ENCODE measurements around the gene NOS3. TPM values are rescaled to one million over a fixed set of nuclear protein-coding genes. Genes with fewer than 3 reads are reported as not detected.

The NOS3 gene
- total and polyA plus RNA-seq, 2 of the 13 experiments (the other 11 are each of a cell fraction or from before 2014, with no cell fraction given), result 3.7 to 7.5 TPM

DNA sequence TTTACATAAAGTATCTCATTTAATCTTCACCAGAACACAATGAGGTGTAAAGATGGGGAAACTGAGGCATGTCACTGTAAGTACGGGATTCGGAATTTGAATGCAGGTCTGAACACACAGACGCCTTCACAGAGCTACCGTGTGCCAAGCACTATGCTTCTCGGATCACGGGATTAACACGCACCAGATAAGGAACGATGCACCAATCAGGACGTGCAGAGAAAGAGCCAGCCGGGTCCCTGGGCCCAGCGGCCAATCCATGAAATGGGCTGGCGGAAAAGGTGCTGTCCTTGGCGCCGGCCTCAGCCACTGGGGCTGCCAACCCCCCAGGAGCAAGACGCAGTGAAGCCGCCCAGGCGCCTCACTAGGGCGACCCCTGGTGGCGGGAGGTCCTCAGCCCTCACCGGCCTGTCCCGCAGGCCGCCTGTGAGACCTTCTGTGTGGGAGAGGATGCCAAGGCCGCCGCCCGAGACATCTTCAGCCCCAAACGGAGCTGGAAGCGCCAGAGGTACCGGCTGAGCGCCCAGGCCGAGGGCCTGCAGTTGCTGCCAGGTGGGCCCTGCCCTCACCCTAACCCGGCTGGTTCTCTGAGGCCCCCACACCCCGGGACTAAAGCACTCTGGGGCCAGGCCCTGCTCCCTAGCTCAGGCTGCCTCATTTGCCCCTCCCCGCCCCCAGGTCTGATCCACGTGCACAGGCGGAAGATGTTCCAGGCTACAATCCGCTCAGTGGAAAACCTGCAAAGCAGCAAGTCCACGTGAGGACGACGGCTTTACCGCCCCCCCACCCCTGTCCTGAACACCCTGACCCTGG, 17.9 kb downstream of the NOS3 start (continued):
- TF ChIP-seq, protein P1, sequence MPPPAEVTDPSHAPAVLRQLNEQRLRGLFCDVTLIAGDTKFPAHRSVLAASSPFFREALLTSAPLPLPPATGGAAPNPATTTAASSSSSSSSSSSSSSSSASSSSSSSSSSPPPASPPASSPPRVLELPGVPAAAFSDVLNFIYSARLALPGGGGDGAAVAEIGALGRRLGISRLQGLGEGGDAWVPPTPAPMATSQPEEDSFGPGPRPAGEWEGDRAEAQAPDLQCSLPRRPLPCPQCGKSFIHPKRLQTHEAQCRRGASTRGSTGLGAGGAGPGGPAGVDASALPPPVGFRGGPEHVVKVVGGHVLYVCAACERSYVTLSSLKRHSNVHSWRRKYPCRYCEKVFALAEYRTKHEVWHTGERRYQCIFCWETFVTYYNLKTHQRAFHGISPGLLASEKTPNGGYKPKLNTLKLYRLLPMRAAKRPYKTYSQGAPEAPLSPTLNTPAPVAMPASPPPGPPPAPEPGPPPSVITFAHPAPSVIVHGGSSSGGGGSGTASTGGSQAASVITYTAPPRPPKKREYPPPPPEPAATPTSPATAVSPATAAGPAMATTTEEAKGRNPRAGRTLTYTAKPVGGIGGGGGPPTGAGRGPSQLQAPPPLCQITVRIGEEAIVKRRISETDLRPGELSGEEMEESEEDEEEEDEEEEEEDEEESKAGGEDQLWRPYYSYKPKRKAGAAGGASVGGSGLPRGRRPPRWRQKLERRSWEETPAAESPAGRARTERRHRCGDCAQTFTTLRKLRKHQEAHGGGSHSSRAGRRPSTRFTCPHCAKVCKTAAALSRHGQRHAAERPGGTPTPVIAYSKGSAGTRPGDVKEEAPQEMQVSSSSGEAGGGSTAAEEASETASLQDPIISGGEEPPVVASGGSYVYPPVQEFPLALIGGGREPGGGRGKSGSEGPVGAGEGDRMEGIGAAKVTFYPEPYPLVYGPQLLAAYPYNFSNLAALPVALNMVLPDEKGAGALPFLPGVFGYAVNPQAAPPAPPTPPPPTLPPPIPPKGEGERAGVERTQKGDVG (CRISPR knock-in tag; IDR thresholded peaks at IDR 0.05; ENCODE audit: borderline replicate concordance), result peak; percentile 44; the same call in 1 of the 2 replicates
- TF ChIP-seq, protein P2, sequence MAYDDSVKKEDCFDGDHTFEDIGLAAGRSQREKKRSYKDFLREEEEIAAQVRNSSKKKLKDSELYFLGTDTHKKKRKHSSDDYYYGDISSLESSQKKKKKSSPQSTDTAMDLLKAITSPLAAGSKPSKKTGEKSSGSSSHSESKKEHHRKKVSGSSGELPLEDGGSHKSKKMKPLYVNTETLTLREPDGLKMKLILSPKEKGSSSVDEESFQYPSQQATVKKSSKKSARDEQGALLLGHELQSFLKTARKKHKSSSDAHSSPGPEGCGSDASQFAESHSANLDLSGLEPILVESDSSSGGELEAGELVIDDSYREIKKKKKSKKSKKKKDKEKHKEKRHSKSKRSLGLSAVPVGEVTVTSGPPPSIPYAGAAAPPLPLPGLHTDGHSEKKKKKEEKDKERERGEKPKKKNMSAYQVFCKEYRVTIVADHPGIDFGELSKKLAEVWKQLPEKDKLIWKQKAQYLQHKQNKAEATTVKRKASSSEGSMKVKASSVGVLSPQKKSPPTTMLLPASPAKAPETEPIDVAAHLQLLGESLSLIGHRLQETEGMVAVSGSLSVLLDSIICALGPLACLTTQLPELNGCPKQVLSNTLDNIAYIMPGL (CRISPR knock-in tag; IDR thresholded peaks at IDR 0.05; ENCODE audit: borderline replicate concordance in 1 of 2, low read depth in 1 of 2), result peak; percentile 89
- TF ChIP-seq EP300 (IDR thresholded peaks at IDR 0.05; ENCODE audit: low read depth in 2 of 2, low read length in 2 of 2) (no peak), EP300 (CRISPR knock-in tag; IDR thresholded peaks at IDR 0.05; ENCODE audit: borderline replicate concordance) (no peak), KAT7 (CRISPR knock-in tag; IDR thresholded peaks at IDR 0.05; ENCODE audit: borderline replicate concordance) (no peak; the same call in 1 of the 2 replicates)
- TF ChIP-seq, protein P3, sequence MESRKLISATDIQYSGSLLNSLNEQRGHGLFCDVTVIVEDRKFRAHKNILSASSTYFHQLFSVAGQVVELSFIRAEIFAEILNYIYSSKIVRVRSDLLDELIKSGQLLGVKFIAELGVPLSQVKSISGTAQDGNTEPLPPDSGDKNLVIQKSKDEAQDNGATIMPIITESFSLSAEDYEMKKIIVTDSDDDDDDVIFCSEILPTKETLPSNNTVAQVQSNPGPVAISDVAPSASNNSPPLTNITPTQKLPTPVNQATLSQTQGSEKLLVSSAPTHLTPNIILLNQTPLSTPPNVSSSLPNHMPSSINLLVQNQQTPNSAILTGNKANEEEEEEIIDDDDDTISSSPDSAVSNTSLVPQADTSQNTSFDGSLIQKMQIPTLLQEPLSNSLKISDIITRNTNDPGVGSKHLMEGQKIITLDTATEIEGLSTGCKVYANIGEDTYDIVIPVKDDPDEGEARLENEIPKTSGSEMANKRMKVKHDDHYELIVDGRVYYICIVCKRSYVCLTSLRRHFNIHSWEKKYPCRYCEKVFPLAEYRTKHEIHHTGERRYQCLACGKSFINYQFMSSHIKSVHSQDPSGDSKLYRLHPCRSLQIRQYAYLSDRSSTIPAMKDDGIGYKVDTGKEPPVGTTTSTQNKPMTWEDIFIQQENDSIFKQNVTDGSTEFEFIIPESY (CRISPR knock-in tag; IDR thresholded peaks at IDR 0.05), result peak; percentile 90
